ENCODE measurements around the gene SUGCT.

SUGCT gene

GRCh38 chr7:40582539-40582938, 447.7 kb downstream of the SUGCT start:
- no peak for TF ChIP-seq CTCF (IDR thresholded peaks at IDR 0.05; ENCODE audit: low read depth, low read length, missing control alignments)
- no peak overlapping the region for H3K4me3 ChIP-seq (replicated peaks; ENCODE audit: low read depth, low read length)
- no peak for DNase-seq (ENCODE audit: extremely low read depth, low read depth)

- TF ChIP-seq CTCF (IDR thresholded peaks at IDR 0.05; ENCODE audit: low read depth, low read length, missing control alignments), result no peak
- DNase-seq (ENCODE audit: extremely low read depth, low read depth), result no peak
- no peak overlapping the region for H3K4me3 ChIP-seq (replicated peaks; ENCODE audit: low read depth, low read length)
Observed at GRCh38 chr7:40583667-40584444, 449.1 kb downstream of the SUGCT start.

GRCh38 chr7:40584667-40585433, 450.0 kb downstream of the SUGCT start:
- DNase-seq (ENCODE audit: extremely low read depth, low read depth), result no peak
- TF ChIP-seq CTCF (IDR thresholded peaks at IDR 0.05; ENCODE audit: low read depth, low read length, missing control alignments), result no peak
- H3K4me3 ChIP-seq (replicated peaks; ENCODE audit: low read depth, low read length), result no peak overlapping the region

GRCh38 chr7:40586197-40586596, 451.4 kb downstream of the SUGCT start:
- no peak for TF ChIP-seq CTCF (IDR thresholded peaks at IDR 0.05; ENCODE audit: low read depth, low read length, missing control alignments)
- no peak overlapping the region for H3K4me3 ChIP-seq (replicated peaks; ENCODE audit: low read depth, low read length)
- no peak for DNase-seq (ENCODE audit: extremely low read depth, low read depth)

- DNase-seq (ENCODE audit: extremely low read depth, low read depth), result no peak
- H3K4me3 ChIP-seq (replicated peaks; ENCODE audit: low read depth, low read length), result no peak overlapping the region
- no peak for TF ChIP-seq CTCF (IDR thresholded peaks at IDR 0.05; ENCODE audit: low read depth, low read length, missing control alignments)
Observed at GRCh38 chr7:40587419-40587818, 452.6 kb downstream of the SUGCT start.

- H3K4me3 ChIP-seq (replicated peaks; ENCODE audit: low read depth, low read length), result no peak overlapping the region
- no peak for TF ChIP-seq CTCF (IDR thresholded peaks at IDR 0.05; ENCODE audit: low read depth, low read length, missing control alignments)
- no peak for DNase-seq (ENCODE audit: extremely low read depth, low read depth)
Observed at GRCh38 chr7:40595129-40595528, 460.3 kb downstream of the SUGCT start.
